NOMO-1 treated with dmso at 0.1 percent for 144 hours (cell line): ENCODE measurements around the gene SENP8.
"Not testable (repeated sequence)": the region's sequence is repeated elsewhere in the genome, so short reads cannot be mapped to it uniquely, and the experiment has no call there.

ENCODE experiments used
- DNase-seq: peaks from one replicate; lab custom pipeline; 2025; ENCODE audit not compliant: unreplicated experiment; lab: John Stamatoyannopoulos, UW

Gene SENP8

DNA sequence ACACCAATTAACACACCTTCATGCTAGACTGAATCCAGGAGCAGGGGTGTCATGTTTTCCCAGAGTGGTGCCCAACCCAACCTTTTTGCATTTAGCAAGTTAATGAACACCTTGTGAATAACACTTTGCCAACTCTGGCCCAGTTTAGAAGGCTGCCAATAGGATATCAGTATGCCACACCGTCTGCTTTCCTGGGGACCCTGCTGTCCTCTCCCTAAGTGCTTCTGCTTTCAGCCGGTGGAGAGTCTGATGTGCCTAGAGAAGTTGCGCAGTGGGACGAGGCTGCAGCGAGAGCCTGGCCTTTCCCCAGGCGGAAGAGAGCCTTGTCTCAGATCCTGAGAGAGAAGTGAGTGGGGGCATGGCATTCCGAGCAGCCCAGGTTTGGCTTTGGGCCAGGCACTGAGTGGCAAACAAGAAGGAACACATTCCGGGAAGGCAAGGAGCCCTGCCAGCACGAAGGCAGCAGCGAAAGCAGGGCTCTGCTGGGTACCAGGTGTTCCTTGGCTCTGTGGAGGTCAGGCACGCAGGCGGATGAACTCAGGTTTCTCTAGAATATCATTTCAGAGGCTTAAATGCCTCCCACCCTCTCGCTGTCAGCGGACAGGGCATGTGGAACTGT, 36.9 kb downstream of the SENP8 start:
- DNase-seq = no peak

DNA sequence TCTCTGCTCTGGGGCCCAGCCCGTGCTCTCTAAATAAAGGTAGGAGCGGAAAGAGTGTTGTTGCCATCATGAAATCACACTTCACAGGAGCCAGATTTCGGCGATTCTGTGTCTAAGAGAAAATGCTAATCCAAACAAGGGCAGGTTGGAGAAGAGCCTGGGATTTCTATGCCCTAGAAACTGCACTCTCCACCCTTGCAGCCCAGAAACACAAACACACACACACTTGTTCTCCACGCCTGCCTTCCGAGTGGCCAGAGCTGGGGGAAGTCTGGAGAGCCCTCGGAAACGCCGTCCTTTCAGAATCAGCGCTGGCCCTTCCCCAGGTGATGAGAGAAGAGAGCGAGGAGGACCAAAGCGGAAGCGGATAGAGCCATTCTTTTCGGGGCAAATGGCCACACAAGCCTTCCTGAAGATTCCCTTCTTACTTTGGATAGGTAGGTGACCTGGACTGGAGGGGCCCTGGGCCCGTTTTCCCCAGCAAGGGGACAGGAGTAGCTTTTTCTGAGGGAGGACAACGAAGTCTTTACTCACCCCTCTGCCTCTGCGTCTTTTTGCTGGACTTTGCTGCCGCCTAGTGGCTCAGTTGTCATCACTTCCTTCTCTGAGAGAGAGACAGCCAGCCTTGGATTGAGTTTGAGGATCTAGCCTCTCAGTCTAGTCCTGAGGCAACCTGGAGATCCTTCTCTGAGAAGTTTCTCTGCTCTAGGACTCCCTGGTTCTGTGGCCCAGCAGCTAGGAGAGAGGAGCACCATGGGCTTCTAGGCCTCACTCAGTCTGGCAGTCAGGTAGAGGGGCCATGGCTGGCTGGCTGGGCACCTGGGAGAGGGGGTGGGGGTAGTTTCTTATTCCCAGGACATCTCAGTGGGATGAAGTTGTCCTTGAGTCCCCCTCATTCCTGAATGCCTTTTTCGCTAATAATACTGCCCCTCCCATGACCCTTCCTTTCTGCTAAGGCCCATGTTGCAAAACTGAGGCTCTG, 37.7 kb downstream of the SENP8 start:
- DNase-seq = peak; percentile 73

DNA sequence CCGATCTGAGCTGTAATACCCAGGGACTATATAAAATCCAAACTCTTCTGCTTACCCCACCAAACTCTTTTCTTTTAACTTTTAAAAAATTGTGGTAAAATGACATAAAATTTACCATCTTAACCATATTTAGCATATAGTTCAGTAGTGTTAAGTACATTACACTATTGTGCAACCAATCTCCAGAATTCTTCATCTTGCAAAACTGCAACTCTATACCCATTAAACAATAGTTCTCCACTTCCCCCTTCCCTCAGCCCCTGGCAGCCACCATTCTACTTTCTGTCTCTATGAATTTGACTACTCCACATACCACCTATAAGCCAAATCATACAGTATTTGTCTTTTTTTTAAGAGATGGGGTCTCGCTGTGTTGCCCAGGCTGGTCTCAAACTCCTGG, 38.7 kb downstream of the SENP8 start:
- peak; percentile 26 for DNase-seq

DNA sequence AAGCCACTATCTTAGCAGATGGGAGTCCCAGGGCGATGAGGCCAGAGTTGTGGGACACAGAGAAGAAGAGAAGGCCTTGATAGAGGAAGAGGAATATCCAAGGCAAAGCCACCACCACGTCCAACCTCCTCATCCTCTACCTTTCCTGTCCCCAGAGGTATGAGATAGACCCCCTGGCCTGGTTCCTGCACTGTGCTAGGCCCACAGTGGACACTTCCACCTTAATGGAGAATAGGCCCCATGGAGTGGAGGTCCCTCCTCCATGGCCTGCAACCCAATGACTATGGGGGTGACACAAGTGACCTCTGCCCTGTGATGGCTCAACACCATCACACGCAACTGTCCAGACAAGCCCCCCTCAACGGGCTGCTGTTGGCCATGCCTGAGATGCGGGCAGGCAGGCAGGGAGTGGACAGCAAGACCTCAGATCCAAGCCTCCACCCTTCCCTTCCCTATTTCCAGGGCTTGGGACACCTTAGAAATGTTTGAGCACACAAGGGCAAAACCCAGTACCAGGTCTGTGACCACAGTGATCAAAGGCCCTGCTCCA, 42.6 kb downstream of the SENP8 start:
- no peak for DNase-seq

DNA sequence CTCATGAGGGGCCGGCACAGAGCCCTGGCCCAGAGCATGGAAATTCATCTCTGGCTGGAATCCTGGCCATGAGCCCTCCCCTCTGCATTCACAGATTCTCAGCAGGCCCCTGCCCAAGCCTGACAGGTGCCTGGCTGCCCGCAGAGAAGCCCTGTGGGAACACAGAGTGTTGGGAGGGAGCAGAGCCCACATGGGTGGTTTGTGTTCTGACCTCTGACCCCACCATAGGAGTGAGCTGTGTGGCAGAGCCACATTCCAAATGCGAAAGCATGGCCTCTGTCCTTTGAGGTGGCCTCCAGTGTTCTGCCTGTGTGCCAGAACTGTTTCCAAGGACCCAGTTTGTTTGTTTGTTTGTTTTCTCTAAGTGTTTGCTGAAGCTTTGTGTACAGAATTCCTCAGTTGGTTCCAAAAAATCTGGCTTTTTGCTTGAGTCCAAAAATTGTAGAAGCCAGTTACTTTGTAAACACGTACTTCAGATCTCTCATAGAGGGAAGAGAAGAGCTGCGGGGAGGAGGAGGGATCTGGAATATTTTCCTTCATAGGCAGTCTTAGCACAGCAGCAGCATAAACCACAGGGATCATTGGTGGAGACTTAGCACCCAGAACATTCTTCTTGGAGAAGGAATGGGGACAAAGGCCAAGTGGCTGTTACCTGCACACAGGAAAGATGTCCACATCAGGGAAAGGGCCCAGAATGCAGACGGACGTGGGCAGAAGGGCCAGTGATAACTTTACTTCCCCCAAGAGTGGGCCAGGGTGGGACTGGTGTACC, 43.3 kb downstream of the SENP8 start:
- no peak for DNase-seq

DNA sequence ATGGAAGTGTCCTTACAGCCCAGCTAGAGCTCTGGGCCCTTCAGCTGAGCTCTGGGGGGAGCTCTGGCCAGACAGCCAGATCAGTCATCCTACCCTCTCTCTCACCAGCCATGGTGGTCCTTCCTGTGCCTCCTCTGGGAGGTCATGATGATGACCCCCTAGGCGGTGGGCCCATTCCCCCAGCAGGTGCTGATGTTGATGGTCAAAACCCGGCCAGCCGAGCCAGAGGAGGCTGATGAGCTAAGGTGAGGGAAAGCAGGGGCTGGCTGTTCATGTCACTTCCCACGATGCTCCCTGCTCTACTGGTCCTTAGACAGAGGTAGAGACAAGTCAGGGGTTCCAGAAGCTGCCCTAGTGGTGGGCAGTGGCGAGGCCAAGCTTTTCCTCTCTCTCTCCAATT, 44.4 kb downstream of the SENP8 start:
- DNase-seq = no peak

DNA sequence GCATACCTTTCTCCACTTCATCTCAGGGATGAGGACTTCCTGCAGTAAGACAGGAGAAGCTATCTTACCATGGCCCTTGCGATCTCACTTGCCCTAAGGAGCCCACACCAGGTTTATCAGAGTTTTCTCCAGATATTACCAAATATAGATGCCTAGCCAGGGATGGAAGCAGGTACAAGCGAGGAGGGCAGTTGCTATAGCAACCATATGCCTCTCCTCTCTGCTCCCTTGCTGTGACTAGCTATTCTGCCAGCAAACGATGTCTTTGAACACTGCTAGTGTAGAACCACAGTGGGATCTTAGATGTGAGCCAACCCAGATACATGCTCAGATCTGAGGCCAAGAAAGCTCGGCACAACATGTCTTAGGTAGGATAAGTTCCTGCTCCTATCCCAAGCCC, 45.5 kb downstream of the SENP8 start:
- no peak for DNase-seq

DNA sequence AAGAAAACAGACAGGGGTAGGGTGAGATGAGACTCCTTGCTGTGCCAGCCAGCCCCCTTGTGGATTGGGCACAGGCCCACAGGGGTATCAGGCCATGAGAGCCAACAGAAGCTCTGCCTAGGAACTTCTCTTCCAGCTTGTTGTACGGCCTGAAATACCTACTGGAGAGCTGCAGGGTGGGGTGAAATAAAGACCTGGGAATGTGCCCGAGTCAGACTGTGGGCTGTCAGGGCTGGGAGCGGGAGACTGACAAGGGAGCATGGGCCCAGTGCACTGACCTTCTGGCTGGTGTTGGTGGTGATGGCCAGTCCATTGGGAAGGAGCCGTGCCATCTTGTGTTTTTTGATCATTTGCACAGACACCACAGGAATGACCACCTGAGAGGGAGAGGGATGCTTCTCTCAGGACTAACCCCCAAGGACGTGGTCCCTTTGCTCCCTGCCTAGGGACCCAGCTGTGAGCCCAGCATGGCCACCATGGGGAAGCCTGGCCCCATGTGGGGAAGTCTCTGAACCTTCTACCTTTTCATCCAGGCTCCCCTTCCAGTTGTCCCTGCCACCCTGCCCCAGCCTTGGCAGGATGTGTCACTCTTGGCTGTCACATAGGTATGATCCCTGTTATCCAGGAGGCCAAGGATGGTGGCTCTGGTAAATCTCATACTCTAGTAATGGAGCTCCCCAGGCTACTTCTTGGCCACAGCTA, 48.7 kb downstream of the SENP8 start:
- no peak for DNase-seq

DNA sequence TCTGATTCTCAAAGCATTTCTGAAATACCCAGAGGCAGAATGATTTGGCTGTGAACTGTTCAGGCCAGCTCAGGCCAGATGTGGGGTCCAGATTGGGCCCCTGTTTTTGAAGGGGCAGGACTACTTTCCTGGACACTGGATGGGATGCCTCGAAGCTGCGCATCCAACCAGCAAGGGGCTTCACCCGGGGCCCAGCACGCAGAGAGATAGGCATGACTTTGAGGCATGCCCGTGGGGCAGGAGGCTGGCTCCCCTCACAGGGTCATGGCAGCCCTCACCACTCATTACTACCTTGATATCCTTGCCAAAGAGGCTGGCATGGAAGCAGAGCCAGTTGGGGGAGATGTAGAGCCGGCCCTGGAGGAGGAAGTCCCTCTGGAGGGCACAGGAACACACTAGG, 49.2 kb downstream of the SENP8 start:
- DNase-seq = no peak

DNA sequence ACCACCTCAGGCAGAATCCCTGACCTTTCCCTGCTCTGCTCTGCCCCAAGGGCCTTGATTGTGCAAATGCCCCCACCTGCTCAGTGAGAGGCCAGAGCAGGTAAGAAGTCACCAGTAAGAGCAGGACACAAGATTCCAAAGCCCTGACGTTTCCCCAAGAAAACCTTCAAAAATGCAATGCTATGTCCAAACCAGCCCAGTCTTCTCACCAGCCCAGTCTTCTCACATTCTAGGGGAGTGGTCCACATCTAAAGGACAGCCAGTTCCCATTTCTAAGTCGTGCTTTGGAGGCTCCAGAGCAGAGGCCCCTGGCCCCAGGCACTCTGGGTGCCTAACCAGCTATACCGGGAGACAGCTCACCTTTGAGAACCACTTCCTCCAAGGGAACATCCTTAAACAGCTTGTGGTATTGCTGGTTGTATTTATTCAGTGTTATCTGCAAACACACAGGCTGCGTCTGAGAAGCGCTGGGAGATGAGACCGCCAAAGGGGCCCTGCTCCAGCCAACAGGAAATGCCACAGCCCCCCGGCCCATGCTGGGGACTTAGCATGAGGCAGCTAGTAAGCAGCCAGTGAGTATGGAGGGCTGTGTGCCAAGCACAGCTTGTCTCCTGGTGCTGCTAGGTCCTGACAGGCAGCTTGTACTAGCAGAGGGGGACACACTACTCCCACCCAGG, 50.1 kb downstream of the SENP8 start:
- no peak for DNase-seq

DNA sequence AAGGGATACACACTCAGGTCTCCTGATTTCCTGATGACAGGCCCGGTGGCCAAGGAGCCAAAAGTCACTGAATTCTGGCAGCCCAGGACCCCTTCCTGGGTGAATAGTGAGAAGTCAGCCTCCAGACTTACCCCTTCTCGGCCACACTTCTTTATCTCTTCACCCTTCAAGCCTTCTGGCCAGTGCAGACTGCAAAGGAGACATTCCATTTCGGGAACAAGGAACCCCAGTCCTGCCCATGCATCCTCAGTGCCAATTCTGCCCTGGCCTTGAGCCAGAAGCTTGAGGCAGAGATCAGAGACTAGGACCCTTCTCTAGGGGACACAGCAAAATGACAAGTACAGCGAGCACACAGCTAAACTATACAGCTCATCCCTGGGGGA, 50.6 kb downstream of the SENP8 start:
- no peak for DNase-seq

DNA sequence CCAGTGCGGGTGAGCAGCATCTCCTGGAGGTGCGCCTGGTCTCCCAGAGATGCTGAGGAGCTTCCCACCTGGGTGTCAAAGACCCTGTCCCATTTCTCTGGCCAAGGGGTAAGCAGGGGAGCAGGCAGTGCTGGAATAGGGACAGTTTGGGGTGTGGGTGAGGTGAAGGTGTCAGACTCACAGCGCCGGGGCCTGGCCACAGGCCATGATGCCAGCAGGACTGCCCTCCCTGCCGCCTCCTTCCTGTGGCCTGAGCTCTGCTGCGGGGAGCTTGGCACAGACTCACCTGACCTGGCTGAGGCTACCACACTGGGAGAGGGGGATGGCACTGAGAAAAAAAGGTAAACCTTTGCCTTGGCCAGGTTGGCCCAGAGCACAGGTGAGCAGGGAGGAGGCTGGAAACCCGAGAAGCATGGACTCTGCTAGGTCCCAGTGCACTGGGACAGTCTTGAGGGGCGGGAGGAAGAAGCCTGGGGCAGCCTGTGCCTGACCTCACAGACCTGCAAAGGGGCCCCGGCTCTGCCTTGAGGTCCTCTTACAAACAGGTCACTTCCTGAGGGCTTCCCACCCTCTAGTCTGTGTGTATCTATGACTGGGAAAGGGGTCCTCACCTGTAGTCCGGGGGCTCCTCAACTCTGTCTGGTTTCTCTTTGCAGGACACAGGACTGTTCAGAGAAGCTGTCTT, 51.2 kb downstream of the SENP8 start:
- DNase-seq = no peak

DNA sequence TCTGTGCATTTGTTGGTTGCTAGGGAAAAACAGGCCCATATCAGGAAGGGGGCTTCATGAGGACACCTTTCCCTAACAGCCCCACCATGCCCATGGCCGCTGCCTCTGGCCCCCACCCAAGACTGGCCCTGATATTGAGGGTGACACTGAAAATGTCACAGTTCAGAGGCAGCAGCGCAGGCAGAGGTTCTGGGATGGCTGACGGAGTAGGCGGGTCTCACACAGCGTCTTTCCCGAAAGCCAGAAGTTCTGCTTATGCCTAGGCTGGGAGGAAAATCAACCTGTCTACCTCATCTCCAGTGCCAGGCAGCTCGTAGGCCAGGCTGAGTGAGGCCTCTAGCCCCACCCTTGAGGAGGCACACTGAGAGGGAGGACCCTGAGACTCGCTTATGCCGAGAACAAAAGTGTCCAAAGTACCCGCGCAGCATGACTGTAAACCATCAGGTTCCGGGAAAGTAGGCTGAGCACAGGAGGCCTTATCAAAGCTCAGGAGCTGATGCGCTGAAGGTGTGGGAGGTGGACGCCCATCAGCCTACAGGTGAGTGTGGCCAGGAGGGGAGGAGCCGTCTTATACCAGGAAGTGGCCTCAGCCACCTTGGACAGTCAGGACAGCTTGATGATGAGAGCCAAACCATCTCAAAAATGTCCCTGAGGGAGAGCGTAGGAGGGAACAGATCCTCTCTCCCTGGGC, 51.9 kb downstream of the SENP8 start:
- DNase-seq = no peak

DNA sequence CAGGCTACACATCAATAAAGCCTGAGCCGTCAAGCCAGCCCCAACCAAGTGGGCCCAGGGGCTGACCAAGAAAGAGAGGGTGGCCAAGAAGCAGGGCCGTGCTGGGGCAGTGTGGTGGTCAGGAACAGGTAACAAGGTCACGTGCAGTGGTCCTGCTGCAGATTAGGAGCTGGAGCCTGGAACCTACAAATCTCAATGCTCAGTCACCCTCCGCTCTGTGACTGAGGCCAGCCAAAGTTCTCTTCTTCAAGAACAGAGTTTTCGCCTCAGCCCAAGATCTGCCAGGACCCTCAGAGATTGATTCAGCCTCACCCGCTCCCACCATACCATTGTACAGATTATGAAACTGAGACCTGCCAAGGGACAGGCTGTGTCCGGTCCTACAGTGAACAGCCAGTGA, 52.5 kb downstream of the SENP8 start:
- DNase-seq = no peak

DNA sequence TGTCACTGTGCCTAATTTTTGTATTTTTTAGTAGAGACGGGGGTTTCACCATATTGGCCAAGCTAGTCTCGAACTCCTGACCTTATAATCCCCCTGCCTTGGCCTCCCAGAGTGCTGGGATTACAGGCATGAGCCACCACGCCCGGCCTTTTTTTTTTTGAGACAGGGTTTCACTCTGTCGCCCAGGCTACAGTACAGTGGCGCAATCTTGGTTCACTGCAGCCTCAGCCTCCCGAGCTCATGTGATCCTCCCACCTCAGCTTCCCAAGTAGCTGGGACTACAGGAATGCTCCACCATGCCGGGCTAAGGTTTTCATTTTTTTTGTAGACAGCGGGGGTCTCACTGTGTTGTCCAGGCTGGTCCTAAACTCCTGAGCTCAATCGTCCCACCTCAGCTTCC, 53.8 kb downstream of the SENP8 start:
- not testable (repeated sequence) for DNase-seq

DNA sequence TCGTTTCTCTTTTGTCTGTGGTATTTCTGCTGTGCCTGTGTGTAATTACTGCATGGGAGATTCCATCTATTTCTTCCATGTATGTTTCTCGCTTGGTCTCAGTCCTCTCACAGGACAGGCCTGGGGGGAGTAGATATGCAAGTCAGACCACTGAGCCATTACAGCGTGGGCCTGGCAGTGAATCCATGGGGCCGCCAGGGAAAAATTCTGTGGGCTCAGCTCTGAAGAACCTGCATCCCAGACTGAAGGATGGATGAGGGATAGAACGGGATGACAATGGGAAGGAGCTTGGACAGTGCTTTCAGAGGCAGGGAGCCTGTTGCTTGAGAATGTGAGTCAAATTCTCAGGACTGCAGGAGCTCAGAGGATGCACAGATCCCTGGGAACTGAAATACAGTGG, 54.6 kb downstream of the SENP8 start:
- DNase-seq = no peak

DNA sequence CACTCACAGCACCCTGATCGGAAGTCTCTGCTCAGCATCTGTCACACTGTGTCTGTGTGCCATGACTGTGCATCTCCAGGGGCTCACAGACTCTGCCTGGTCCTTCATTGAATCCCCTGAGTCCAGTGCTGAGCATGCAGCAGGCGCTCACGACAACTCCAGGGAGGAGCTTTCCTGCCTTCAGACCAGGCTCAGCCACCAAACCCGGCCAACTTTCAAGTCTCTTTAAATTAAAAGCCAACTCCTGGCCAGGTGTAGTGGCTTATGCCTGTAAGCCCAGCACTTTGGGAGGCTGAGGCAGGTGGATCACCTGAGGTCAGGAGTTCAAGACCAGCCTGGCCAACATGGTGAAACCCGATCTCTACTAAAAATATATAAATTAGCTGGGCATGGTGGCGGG, 55.2 kb downstream of the SENP8 start:
- DNase-seq = no peak

DNA sequence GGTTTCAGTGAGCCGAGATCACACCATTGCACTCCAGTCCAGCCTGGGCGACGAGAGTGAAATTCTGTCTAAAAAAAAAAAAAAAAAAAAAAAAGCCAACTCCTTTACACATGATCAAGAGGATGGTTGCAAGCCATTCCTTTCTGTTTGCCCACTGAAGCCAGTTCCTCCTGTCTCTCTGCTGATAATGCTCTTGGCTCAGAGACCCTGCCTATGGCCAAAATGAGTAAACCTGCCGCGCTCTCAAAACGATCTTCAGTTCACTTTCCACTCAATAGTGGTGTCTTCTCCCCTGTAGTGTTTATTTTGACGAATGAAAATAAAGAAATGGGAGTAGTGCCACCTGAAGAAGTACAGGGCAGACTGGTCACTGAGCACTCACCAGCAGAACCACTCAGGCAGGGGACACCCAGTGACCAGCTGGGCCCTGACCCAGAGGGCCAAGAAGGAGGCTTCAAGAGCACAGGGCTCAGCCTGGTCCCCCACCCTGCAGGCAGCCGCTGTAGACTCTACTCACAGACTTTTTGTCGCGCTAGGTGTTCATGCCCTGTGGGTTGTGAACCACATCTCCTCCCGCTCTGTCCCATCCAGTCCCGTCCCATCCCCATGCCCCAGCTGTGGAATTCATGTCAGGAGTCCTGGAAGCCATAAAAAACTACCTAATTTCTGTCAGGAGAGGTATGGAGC, 55.8 kb downstream of the SENP8 start:
- DNase-seq = no peak
